Activated CD4-positive, alpha-beta T cell treated with anti-CD3 and anti-CD28 coated beads, Interleukin-2, amount 10 ng/mL, durations not matched to agents 7 days and 5 days (primary cell): ENCODE data around the gene FAM78A. TPM values are rescaled to one million over a fixed set of nuclear protein-coding genes. Genes with fewer than 3 reads are reported as not detected.
"Not testable (repeated sequence)": the region's sequence is repeated elsewhere in the genome, so short reads cannot be mapped to it uniquely, and the experiment has no call there.

Experiments used
- CTCF ChIA-PET: fragments of 350-600 bp; sonication (Branson Sonifier 250); formaldehyde crosslinking; loops from one replicate; lab custom pipeline; 2021; ENCODE audit warnings: antibody characterized with exemption; lab: Charles Lee
- POLR2A ChIA-PET: fragments of 350-600 bp; sonication (Branson Sonifier 250); formaldehyde crosslinking; loops from one replicate; lab custom pipeline; 2021; ENCODE audit warnings: antibody characterized with exemption; lab: Charles Lee
- DNase-seq: peaks from one replicate; pipeline ENCODE4 v3.0.0-alpha.2; 2020
- H3K27ac Mint-ChIP-seq: one replicate; pipeline ENCODE4 v1.8.0; 2021; ENCODE audit warnings: mild to moderate bottlenecking, moderate library complexity, mixed read lengths
- H3K27me3 Mint-ChIP-seq: one replicate; pipeline ENCODE4 v1.8.0; 2021; ENCODE audit warnings: mixed read lengths
- H3K36me3 Mint-ChIP-seq: one replicate; pipeline ENCODE4 v1.8.0; 2021; ENCODE audit warnings: low read depth, mixed read lengths
- H3K4me1 Mint-ChIP-seq: one replicate; pipeline ENCODE4 v1.8.0; 2021; ENCODE audit warnings: mixed read lengths
- H3K4me3 Mint-ChIP-seq: one replicate; pipeline ENCODE4 v1.8.0; 2021; ENCODE audit warnings: mild to moderate bottlenecking, moderate library complexity, mixed read lengths
- H3K9me3 Mint-ChIP-seq: one replicate; pipeline ENCODE4 v1.8.0; 2021; ENCODE audit warnings: mixed read lengths
- total RNA-seq, 2 experiments: library from RNA; stranded (reverse); gene quantifications; one replicate each; pipeline ENCODE4 v1.2.3, GENCODE V29; 2021

The FAM78A gene
- total RNA-seq, 2 experiments from 2014 or later: 118 to 128 TPM

DNA sequence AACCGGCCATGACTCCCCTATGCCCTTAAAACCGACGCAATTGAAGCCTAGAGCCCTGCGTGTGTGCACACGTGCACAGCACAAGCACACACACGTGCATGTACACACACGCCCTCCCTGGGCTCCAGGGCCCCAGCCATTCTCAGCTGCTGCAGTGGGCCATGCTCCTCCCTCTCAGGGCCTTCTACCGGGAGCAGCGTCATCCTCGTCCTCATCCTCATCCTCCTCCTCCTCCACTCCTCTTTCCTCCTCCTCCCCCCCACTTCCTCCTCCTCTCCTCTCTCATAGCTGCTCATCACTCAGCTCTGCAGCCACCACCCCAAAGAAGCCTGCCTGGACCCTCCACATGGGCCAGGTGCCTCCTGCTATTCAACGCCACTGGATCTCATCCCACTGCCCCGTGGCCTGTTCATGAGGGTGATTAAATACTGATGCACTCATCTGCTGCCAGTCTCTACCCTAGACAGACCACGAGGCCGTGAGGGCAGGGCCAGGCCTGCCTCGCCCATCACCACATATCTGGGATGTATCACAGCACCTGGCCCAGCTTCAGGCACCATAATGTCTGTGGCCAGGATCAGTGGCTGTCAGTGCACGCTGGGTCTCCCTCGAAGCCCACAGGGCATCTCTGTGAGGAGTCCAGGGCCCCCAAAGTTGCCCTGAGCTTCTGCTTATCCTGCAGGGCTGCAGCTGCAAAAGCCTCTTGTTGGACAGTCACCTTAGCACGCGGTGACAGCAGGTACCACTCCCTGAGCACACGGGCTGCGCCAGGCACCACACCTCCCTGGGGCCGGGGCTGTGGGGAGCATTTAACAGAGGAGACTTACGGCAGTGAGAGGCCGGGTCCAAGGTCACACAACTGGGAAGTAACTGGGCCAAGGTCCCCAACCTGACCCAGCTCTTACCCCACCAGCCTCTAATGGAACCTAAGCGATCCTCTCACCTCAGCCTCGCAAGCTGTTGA is 9.8 kb downstream of the FAM78A start:
- Mint-ChIP-seq H3K27me3 (no peaks in the 10 kb centered on the region), H3K36me3 (peaks cover 76% of the 10 kb centered on the region), H3K27ac (peak overlapping the region; percentile 99), H3K9me3 (no peaks in the 10 kb centered on the region), H3K4me1 (peaks cover 77% of the 10 kb centered on the region), H3K4me3 (peak overlapping the region; percentile 96)
- peak; percentile 56 for DNase-seq
- CTCF ChIA-PET: interaction anchor here (0.9 to 2.0 kb wide), 5 partner anchors 8 to 26 kb away, joined by 3 to 11 read pairs (median 5); no protein-coding TSS in a partner anchor
- POLR2A ChIA-PET: interaction anchor here (1.0 to 1.7 kb wide), 3 partner anchors 9 to 141 kb away, joined by 3 to 7 read pairs (median 4); partner anchors contain the start of genes FAM78A and NUP214

DNA sequence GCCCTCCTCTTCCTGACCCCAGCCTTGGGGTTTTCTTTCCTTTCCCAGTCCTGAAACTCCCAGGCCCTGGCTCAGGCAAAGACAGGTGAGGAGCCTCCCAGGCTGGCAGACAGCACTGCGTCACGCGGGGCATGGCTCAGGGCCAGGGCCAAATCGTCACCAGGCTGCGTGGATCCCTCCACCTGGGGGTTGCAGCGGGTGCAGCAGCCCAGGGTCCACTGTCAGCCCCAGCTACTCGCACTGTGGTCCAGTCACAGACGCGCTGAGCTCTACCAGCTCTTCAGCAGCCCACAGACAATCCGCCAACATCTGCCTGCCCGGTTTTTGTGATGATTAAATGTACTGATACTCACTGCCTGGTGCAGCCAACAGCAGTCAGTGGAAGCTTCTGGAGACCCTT is 12.1 kb downstream of the FAM78A start:
- Mint-ChIP-seq H3K4me3 (peak overlapping the region; percentile 96), H3K9me3 (no peaks in the 10 kb centered on the region)
- POLR2A ChIA-PET: no interaction called here

DNA sequence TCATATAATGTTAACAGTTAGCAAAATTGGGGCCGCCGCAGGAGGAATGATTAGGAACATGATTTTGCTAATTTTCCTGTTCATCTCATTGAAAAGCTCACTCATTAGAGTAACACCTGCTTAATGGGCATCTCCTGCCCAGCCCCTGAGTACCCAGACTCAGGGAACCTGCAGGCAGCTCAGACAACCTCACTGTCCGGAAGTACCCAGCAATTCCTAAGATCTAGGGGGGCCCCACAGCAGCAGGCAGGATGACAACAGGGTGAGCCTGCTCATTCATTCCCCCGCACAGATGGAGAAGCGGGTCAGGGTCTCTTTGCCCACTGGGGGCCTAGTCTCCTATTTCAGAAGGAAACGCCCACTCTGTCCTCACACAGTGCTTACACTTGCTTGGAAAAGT is 12.6 kb downstream of the FAM78A start:
- POLR2A ChIA-PET: no interaction called here
- no peaks in the 10 kb centered on the region for H3K9me3 Mint-ChIP-seq
- H3K4me3 Mint-ChIP-seq: peak overlapping the region; percentile 96
- H3K27me3 Mint-ChIP-seq: no peaks in the 10 kb centered on the region
- peak overlapping the region; percentile 86 for H3K27ac Mint-ChIP-seq
- H3K4me1 Mint-ChIP-seq: peaks cover 78% of the 10 kb centered on the region
- peaks cover 73% of the 10 kb centered on the region for H3K36me3 Mint-ChIP-seq
- CTCF ChIA-PET: interaction anchor here (1.0 to 2.1 kb wide), 3 partner anchors 10 to 13 kb away, joined by 4 to 6 read pairs (median 6); no protein-coding TSS in a partner anchor
- no peak for DNase-seq

More for the DNA sequence above, 12.1 kb downstream of the FAM78A start:
- CTCF ChIA-PET: interaction anchor here (1.1 to 2.1 kb wide), 3 partner anchors 9 to 17 kb away, joined by 3 to 6 read pairs (median 6); no protein-coding TSS in a partner anchor
- Mint-ChIP-seq H3K27ac (peak overlapping the region; percentile 86), H3K4me1 (peaks cover 76% of the 10 kb centered on the region), H3K36me3 (peaks cover 73% of the 10 kb centered on the region), H3K27me3 (no peaks in the 10 kb centered on the region)
- no peak for DNase-seq

DNA sequence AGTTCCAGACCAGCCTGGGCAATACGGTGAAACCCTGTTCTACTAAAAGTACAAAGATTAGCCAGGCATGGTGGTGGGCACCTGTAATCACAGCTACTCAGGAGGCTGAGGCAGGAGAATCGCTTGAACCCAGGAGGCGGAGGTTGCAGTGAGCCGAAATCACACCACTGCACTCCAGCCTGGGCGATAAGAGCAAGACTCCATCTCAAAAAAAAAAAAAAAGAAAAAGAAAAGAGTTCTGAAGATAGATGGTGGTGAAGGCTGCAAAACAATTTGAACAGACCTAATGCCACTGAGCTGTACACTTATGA is 13.3 kb downstream of the FAM78A start:
- Mint-ChIP-seq H3K4me3 (peak overlapping the region; percentile 62), H3K27ac (peak overlapping the region; percentile 86), H3K36me3 (peaks cover 73% of the 10 kb centered on the region), H3K4me1 (peaks cover 79% of the 10 kb centered on the region)
- CTCF ChIA-PET: interaction anchor here (1.0 to 2.1 kb wide), 2 partner anchors 10 to 12 kb away, joined by 4 to 6 read pairs; no protein-coding TSS in a partner anchor
- H3K9me3 Mint-ChIP-seq, POLR2A ChIA-PET, DNase-seq, H3K27me3 Mint-ChIP-seq: not testable (repeated sequence)

DNA sequence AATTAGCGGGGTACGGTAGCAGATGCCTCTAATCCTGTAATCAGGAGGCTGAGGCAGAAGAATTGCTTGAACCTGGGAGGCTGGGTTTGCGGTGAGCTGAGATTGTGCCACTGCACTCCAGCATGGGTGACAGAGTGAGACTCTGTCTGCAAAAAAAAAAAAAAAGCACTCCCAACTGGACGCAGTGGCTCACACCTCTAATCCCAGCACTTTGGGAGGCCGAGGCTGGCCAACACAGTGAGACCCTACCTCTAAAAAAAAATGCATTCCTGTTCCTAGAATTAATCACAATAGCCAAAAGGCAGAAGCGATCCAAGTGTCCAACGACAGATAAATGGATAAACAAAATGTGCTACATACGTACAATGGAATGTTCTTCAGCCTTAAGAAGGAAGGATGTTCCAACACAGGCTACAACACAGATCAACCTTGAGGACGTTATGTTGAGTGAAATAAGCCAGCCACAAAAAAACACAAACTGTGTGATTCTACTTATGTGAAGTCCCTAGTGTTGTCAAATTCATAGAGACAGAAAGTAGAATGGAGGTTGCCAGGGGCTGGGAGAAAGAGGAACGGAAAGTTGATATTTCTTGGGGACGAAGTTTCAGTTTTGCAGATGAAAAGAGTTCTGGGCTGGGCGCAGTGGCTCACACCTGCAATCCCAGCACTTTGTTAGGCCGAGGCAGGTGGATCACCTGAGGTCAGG is 13.8 kb downstream of the FAM78A start:
- Mint-ChIP-seq H3K4me1 (peaks cover 83% of the 10 kb centered on the region), H3K4me3 (peak overlapping the region; percentile 62), H3K9me3 (no peaks in the 10 kb centered on the region), H3K36me3 (peaks cover 76% of the 10 kb centered on the region), H3K27ac (peak overlapping the region; percentile 86), H3K27me3 (no peaks in the 10 kb centered on the region)
- DNase-seq: peak; percentile 12
- ChIA-PET POLR2A (no interaction called here), CTCF (interaction anchor here (1.0 to 7.3 kb wide), 2 partner anchors 10 kb away, joined by 4 to 74 read pairs; partner anchors contain the start of gene FAM78A)

DNA sequence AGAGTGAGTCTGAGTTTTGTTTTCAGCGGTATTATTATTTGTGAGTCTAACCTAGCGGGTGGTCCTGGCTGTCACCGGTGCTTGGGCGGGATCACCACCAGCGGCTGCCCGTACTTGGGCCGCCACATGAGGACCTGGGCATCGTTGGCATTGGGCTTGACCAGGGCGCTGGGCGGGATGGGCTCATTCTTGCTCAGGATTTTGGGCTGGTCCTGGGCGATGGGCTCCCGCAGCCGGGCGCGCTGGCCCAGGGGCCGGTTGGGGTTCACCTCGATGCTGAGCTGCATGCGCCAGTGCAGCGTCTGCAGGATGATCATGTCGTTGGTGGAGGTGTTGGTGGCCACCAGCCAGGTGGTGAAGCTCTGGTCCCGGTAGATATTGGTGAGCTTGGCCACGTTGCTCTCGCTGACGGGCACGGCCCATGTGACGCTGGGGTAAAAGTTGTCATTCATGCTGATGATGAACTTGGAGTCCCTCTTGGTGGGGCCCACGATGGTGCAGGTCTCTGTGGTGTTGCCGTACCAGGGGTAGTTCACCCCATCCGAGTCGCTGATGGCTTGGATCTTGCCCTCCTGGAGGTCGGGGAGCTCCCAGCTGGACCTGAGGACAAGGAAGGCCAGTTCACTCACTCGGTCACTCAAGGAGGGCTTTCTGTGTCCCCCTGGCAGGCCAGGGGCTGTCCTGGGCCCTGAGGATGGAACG is 15.4 kb downstream of the FAM78A start:
- CTCF ChIA-PET: interaction anchor here (0.8 to 7.3 kb wide), 2 partner anchors 10 to 12 kb away, joined by 3 to 74 read pairs; partner anchors contain the start of gene FAM78A

DNA sequence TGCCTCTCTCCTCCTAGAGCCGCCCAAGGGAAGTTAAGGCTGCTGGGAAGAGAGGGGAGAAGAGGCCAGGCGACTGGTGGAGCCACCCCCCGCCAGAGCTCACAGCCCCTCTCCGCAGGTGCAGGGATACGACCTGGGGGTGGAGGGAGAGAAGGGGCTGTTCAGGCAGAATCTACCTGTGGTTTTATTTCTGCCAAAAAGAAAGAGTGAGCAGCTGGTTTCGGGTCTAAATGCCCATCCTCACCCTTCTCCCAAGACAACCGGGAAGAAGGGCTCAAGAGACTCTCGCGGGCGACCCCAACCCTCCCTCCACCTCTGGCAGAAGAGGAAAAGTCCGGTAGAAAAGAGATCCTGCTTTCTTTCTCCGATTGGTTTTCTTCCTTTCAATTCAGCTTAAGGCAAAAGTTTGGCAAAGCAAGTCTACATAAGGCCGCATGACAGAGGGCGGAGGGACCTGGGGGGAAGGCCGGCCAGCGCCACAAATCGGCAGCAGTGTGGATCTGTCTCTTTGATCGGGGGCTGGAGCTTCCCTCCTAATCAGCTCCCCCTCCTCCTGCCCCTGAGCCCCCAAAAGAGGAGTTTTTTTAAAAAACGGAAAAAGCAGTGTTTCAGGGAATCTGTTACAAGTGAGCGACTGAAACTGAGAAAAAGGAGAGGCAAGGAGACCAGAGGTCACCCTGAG is 16.3 kb downstream of the FAM78A start:
- no peaks in the 10 kb centered on the region for H3K9me3 Mint-ChIP-seq
- no peak overlapping the region for H3K4me3 Mint-ChIP-seq
- no peaks in the 10 kb centered on the region for H3K27me3 Mint-ChIP-seq
- ChIA-PET POLR2A (no interaction called here), CTCF (interaction anchor here (0.6 to 7.3 kb wide), 2 partner anchors 12 to 18 kb away, joined by 3 to 74 read pairs; partner anchors contain the start of gene FAM78A)
- peaks cover 83% of the 10 kb centered on the region for H3K4me1 Mint-ChIP-seq
- H3K27ac Mint-ChIP-seq: peak overlapping the region; percentile 50
- DNase-seq: no peak
- H3K36me3 Mint-ChIP-seq: peaks cover 65% of the 10 kb centered on the region

More for the DNA sequence above, 15.4 kb downstream of the FAM78A start:
- Mint-ChIP-seq H3K27me3 (no peaks in the 10 kb centered on the region), H3K4me1 (peaks cover 83% of the 10 kb centered on the region), H3K36me3 (peaks cover 66% of the 10 kb centered on the region), H3K27ac (peak overlapping the region; percentile 41), H3K4me3 (no peak overlapping the region), H3K9me3 (no peaks in the 10 kb centered on the region)
- DNase-seq: no peak
- POLR2A ChIA-PET: no interaction called here

DNA sequence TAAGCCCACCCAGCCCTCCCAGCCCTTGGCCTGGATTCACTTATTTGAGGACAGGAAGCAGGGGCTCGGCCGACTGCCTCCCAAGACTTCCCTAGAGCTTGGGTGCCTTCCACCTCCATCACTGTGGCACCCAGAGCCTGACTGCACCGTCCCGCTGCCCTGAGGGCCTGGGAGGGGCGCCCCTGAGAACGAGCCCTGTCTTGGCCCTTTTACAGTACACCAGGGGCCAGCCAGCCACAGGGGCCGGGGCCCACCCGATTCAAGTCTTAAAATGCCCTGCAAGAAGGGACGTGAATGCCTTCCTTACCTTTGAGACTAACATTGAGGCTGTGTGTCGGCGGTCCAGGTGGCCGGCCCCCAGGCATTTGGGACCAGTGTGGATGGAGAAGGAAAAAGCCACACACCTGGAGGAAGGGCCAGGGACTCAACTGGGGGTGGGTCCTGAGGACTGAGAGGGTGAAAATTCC is 16.8 kb downstream of the FAM78A start:
- CTCF ChIA-PET: interaction anchor here (7.3 kb wide), 1 partner anchor 13 kb away, joined by 74 read pairs; the partner anchor contains the start of gene FAM78A
- peaks cover 60% of the 10 kb centered on the region for H3K36me3 Mint-ChIP-seq

DNA sequence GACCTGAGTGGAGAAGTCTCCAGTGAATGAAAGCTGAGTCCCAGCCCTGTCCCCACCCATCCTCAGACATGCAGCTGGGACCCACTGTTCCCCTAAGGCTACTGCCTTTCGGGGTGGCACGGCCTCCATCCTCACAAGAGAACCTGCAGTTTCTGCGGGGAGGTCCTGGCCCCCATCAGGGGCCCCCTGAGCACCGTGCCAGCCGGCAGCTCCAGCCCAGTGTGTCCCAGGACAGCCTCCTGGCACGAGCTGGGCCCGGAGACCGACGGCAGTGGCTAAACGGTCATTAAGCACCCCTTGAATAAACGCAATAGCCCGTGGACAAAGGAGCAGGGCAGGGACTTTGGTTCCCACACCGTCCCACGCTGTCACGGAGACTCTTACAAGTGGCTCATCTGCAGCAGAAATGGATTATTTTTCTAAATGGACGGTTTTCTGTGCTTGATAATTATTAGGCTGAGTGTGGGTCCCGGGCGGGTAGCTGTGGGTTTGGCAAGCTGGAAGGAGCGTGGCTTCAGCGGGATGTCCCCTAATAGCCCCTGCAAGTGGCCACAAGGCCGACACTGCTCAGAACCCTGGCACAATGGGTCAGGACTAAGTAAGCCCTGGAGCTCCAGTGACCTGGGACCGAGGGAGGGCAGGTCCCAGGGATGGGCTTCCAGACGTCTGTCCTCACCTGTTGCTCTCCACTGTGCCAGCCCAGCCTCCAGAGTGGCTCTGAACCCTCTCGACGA is 17.4 kb downstream of the FAM78A start:
- Mint-ChIP-seq H3K4me1 (peaks cover 81% of the 10 kb centered on the region), H3K27me3 (no peaks in the 10 kb centered on the region), H3K36me3 (peaks cover 54% of the 10 kb centered on the region), H3K9me3 (no peaks in the 10 kb centered on the region), H3K4me3 (no peak overlapping the region), H3K27ac (peak overlapping the region; percentile 97)
- DNase-seq: no peak
- CTCF ChIA-PET: interaction anchor here (7.3 kb wide), 1 partner anchor 14 kb away, joined by 74 read pairs; the partner anchor contains the start of gene FAM78A
- POLR2A ChIA-PET: no interaction called here

More for the DNA sequence above, 16.8 kb downstream of the FAM78A start:
- Mint-ChIP-seq H3K4me3 (no peak overlapping the region), H3K27me3 (no peaks in the 10 kb centered on the region), H3K4me1 (peaks cover 81% of the 10 kb centered on the region), H3K9me3 (no peaks in the 10 kb centered on the region), H3K27ac (peak overlapping the region; percentile 50)
- DNase-seq: no peak
- POLR2A ChIA-PET: no interaction called here

DNA sequence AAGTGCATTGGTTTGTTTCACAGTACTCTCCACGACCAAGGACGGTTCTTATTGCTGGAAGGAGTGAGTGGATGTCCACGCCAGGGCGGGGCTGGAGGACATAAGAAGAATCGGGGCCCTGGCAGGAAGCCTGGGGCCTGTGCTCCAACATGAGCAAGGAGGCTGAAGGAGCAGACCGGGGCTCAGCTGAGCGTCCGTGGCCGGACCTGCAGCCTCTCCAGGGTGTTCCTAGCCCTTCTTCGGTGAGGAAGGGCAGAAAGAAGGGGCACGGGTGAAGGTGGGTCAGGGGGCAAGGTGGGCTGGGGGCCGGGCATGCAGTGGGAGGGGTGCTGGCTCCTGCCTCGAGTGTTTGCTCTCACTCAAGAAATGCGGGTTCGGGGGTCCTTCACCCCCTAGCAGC is 18.1 kb downstream of the FAM78A start:
- no peak for DNase-seq
- H3K27ac Mint-ChIP-seq: peak overlapping the region; percentile 97
- CTCF ChIA-PET: interaction anchor here (2.3 to 7.3 kb wide), 2 partner anchors 9 to 14 kb away, joined by 11 to 74 read pairs; partner anchors contain the start of gene FAM78A
- no peaks in the 10 kb centered on the region for H3K27me3 Mint-ChIP-seq
- POLR2A ChIA-PET: no interaction called here
- H3K4me1 Mint-ChIP-seq: peaks cover 82% of the 10 kb centered on the region
- H3K36me3 Mint-ChIP-seq: peaks cover 49% of the 10 kb centered on the region
- no peaks in the 10 kb centered on the region for H3K9me3 Mint-ChIP-seq
- peak overlapping the region; percentile 13 for H3K4me3 Mint-ChIP-seq
